Renal cortical epithelial cell (primary cell): Measurements from ENCODE around the gene XPO1. TPM values are rescaled to one million over a fixed set of nuclear protein-coding genes. Genes with fewer than 3 reads are reported as not detected.
A peak's percentile ranks its signal among the peaks of the same experiment; 100 is the strongest.
"Not testable (repeated sequence)": the region's sequence is repeated elsewhere in the genome, so short reads cannot be mapped to it uniquely, and the experiment has no call there.

Source experiments
- DNase-seq: peaks from one replicate; pipeline ENCODE4 v3.0.0-alpha.2; 2011; ENCODE audit warnings: low read depth
- total RNA-seq: library from RNA; depleted of rRNA; stranded (reverse); fragments of >200 nt; gene quantifications from 2 replicates; pipeline ENCODE4 v1.2.3, GENCODE V29; 2014

Gene XPO1, protein sequence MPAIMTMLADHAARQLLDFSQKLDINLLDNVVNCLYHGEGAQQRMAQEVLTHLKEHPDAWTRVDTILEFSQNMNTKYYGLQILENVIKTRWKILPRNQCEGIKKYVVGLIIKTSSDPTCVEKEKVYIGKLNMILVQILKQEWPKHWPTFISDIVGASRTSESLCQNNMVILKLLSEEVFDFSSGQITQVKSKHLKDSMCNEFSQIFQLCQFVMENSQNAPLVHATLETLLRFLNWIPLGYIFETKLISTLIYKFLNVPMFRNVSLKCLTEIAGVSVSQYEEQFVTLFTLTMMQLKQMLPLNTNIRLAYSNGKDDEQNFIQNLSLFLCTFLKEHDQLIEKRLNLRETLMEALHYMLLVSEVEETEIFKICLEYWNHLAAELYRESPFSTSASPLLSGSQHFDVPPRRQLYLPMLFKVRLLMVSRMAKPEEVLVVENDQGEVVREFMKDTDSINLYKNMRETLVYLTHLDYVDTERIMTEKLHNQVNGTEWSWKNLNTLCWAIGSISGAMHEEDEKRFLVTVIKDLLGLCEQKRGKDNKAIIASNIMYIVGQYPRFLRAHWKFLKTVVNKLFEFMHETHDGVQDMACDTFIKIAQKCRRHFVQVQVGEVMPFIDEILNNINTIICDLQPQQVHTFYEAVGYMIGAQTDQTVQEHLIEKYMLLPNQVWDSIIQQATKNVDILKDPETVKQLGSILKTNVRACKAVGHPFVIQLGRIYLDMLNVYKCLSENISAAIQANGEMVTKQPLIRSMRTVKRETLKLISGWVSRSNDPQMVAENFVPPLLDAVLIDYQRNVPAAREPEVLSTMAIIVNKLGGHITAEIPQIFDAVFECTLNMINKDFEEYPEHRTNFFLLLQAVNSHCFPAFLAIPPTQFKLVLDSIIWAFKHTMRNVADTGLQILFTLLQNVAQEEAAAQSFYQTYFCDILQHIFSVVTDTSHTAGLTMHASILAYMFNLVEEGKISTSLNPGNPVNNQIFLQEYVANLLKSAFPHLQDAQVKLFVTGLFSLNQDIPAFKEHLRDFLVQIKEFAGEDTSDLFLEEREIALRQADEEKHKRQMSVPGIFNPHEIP (N-terminal part only)
- 166 and 229 TPM in 2 replicates for total RNA-seq

DNA sequence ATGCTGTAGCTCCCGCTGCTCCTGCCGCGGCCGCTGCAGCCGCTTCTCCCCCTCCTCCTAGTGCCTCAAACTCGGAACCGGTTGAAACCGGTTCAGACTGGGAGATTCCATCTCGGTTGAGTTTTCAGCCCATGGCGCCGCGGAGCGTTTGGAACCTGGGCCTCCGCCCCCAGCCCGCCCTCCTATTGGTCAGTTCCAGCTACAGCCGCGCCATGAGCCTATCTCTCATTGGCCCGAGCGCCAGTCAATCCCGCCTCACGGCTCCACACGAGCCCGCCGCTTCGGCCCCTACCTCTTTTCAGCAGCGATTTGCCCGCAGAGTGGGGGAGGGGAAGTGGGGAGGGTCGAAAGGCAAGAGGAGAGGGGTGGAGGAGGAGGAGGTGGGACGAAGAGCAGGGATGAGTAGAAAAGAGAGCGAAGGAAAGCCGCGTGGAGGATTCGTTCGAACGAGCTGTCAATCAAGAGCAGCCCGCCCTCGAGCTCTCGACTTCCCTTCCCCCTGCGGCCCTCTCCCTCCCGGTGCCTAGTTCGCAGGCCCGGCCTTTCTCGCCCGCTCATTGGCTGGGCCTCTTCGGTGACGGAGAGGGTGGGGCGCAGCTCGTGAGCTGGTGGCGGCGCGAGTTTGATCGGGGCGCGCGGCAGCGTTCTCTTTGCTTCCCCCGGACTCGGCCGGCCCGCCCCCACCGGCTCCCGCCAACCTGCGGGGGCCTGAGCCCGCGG lies at the start of gene XPO1:
XPO1 (minus strand) TSS at position 157 of the 720 bp plus-strand sequence. CDS start 4,459 bp downstream, outside the sequence.
- DNase-seq: peak; percentile 97

DNA sequence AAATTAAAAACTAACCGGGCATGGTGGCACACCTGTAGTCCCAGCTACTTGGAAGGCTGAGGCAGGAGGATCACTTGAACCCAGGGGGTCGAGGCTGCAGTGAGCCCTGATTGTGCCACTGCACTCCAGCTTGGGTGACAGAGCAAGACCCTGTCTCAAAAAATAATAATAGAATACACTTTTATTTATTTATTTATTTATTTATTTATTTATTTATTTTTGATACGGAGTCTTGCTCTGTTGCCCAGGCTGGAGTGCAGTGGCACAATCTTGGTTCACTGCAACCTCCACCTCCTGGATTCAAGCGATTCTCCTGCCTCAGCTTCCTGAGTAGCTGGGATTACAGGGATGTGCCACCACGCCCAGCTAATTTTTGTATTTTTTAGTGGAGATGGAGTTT lies 48.8 kb upstream of the XPO1 start:
- not testable (repeated sequence) for DNase-seq

DNA sequence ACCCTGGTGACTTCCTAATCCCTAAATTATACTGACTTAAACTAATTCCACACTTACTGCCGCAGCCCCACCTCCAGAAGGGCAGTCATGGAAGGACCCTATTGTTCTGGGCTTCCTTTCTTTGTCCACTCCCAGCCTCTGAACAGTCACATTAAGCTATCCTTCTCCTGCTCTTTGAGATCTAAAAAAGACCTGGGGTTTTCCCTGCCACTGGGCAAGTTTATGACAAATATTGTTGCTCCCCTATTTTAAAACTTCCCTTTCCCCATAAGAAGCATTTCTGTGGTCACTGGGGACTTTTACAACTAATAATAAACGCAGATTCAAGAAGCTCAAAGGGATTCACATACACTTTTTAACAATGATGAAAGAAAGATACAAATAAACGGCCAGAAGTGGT lies 47.2 kb upstream of the XPO1 start:
- DNase-seq: no peak

DNA sequence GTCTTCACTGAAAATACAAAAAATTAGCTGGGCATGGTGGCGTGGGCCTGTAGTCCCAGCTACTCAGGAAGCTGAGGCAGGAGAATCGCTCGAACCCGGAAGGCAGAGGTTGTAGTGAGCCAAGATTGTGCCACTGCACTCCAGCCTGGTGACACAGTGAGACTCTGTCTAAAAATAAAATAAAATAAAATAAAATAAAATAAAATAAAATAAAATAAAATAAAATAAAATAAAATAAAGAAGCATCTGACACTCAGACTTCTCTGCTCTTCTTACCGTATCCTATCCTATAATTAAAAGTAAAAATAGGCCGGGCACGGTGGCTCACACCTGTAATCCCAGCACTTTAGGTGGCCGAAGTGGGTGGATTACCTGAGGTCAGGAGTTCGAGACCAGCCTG lies 46.2 kb upstream of the XPO1 start:
- not testable (repeated sequence) for DNase-seq

DNA sequence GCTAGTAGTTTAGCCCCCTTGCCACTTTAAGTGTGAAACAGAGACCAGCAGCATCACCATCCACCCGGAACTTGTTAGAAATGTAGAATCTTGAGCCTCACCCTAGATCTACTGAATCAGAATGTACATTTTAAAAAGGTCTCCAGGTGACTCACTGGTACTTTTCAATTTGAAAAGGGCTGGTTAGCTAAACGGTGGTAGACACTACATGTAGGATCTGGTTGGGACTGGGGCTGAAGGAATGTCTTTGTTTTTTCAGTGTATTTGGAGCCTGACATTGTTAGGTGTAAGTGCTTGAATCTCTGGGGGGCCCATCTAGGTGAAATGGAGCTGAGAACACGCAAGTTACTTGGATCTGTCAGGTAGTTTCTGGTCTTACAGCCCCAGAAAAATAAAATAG lies 44.0 kb upstream of the XPO1 start:
- peak; percentile 52 for DNase-seq

DNA sequence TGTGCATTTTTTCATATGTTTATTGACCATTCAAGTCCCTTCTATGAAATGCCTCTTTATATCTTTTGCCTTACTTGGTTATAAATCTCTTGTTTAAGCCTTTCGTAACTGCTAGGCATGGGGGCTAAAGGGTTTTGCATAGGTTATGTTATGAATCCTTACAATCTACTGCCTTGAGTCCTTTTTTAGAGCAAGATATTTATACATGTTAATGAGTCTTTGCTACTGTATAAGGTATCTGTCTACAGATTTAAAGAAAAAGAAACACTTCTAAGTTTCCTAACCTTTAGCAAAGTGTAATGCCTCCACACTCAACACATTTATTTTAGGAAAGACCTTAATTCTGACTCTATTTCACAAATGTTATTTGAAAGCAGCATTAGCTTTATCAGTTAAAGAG lies 43.6 kb upstream of the XPO1 start:
- no peak for DNase-seq

DNA sequence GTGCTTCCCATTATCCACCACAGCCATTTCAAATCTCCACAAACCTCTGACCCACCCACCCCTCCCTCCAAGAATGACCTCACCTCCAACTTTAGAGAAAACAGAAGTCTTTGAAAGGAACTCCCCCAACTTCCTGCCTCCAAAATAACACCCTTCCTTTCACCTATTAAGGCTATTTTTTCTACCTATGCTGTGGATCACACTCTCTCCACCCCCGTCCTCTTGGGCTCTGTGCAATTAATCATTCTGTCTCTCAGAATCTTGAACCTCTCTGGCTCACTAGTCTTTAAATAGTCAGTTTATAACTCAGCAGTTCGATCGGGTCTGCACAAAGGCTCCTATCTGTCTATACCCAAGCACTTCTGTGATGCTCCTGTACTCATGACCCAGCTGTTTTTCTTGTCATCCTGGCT lies 37.3 kb upstream of the XPO1 start:
- DNase-seq: peak; percentile 2

DNA sequence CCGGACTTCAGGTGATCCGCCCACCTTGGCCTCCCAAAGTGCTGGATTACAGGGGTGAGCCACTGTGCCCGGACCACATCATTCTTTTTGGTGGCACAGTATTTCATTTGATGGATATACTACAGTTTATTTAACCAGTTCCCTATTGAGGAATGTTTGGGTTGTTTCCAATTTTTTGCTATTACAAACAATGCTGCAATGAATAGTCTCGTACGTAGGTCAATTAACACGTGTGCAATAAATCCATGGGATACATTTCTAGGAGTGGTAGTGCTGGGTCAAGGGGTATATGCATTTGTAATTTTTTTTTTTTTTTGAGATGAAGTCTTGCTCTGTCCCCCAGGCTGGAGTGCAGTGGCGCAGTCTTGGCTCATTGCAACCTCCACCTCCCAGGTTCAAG lies 28.4 kb upstream of the XPO1 start:
- DNase-seq: no peak

DNA sequence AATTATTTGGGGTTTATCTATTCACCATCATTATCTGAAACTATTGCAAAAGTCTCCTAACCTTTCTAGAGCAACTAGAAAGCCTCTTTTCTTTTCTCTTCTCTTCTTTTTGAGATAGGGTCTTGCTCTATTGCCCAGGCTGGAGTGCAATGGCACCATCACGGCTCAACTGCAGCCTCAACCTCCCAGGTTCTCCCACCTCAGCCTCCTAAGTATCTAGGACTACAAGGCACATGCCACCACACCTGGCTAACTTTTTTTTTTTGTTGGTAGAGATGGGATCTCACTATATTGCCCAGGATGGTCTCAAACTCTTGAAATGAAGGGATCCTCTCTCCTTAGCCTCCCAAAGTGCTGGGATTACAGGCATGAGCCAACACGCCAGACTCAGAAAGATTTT lies 24.5 kb upstream of the XPO1 start:
- no peak for DNase-seq

DNA sequence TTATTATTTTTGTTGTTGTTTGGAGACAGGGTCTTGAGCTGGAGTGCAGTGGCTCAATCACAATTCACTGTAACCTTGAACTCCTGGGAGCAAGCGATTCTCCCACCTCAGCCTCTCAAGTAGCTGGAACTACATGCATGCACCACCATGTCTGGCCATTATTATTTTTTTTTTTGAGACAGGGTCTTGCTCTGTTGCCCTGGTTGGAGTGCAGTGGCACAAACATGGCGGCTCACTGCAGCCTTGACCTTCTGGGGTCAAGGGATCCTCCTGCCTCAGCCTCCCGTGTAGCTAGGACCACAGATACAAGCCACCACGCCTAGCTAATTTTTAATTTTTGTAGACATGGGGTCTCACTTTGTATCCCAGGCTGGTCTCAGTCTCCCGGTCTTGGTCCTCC lies 20.0 kb upstream of the XPO1 start:
- no peak for DNase-seq

DNA sequence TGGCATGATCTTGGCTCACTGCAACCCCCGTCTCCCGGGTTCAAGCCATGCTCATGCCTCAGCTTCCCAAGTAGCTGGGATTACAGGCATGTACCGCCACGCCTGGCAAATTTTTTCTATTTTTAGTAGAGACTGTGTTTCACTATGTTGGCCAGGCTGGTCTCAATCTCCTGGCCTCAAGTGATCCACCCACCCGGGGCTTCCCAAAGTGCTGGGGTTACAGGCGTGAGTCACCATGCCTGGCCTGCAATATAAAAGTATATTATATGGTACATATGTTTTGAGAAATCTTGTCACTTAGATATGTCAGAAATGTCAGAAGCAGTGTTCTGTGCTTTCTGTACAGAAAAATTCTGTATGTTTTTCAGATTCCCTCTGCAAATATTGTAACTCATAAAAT lies 19.2 kb upstream of the XPO1 start:
- no peak for DNase-seq

DNA sequence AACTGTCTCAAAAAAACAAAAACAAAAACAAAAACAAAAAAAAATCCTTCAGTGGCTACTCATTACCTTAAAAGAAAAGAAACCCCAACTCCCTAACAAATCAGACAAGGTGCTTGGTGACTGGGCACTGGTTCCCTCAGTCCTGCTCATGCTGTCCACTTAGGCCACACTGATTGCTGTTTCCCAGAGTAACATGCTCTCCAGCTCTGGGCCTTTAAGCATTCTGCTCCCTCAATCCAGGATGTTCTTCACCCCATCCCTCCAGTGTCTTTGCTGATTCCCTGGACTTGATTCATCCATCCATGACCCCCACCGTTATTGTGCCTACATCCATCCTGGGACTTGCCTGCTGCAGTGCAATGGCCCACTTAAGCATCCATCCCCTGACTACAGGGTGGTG lies 16.4 kb upstream of the XPO1 start:
- no peak for DNase-seq

DNA sequence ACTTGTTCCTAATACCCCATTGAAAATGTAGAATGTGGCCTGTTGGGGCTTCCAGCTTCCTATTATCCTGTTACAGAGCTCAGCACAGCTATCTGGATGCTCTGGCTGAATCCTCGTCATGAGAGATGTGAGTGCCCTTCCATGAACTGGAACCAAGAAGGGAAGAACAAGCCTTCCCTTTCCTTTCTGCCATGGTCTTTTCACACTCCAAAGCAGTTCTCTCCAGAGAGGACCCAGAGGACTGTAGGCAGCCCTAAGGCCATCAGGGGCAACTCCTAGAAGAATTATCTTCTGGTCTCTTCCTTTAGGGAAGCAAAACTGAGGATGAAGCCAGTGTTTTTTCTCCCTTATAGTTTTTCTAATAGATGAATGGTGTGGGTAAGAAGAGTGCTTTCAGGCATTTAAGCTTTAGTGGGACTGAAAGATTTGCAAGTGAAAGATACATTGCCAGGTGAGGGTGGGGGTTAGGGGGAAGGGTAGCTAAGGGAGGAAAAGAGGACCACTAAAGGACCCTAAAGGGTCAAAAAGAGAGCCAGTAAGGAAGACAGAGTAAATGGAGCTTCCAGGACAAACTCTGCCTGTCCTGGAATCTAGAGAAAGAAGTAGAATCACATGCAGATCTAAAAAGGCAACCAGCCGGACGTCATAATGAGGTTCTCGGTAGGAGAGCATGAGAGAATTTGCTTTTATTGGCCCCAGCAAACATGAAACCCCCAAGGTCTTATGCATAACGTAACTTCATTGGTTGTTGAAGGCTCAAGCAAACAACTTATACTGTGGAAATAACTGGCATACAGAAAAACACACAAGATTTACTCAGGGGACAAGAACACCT lies 12.4 kb upstream of the XPO1 start:
- DNase-seq: no peak

DNA sequence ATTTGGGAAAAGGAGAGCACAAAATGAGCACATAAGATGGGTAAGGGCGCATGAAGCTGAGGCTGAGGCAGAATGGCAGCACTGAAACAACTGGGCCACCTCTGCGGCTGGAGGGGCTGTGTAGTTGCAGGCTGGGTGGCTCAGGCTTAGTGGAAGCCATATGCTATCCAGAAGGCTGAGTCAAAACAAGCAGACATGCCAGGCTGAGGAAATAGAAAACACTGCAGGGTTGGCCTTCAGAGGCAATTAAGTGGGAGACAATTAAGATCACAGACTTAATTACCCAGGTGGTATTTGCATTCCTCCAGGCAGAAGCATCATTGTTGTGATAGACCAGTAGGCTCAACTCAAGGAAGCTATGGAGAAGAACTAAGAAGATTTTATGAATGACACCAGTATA lies 11.4 kb upstream of the XPO1 start:
- no peak for DNase-seq

DNA sequence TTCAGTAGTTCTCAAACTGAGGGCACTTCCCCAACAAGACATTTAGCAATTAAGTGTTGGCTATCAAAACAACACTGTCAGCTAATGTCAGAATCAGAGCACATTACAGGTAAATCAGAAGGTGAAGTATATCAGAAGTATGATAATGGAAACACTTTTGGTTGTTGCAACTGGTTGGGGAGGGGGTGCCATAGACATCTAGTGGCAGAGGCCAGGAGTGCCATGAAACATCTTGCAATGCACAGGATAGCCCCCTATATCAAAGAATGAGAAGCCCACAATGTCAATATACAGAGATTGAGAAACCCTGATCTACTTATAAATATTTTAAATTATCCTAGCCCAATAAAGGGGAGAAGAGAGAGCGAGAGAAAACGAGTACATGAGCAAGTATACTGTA lies 4.9 kb upstream of the XPO1 start:
- DNase-seq: no peak

DNA sequence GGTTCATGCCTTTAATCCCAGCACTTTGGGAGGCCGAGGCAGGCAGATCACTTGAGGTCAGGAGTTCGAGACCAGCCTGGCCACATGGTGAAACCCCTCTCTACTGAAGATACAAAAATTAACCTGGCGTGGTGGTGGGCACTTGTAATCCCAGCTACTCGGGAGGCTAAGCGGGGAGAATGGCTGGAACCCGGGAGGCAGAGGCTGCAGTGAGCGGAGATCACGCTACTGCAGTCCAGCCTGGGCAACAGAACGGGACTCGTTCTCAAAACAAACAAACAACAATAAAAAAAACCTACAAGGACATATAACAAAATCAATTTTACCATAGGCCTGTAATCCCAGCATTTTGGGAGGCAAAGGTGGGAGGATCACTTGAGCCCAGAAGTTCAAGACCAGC lies 2.0 kb upstream of the XPO1 start:
- DNase-seq: not testable (repeated sequence)

DNA sequence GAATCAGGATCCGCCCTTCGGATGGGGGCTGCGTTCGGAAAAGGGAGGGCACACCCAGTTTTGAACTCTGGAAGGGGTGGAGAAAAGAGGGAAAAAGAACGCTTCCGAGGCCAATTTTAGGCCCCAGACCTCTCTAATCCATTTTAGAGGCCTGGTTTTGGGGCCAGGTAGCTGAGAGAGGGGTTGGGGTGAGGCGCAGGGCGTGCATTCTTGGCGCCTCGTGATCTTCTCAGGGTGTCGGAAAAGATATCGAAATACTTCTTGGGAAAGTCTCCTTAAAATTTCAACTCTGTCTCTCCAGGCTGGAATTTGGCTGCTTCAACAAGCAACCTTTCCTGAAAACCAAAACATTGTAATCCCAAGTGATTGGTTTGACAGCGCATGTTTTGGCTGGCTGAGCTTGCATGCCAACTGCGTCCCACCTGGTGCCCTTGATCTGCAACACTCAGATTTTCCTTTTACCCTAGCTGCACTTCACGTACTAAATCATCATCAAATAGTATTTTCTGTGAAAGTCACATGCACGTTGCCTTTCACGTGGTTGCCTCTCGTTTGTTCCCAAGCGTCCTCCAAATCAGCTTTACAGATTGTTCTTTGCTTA lies 864 bp upstream of the XPO1 start:
- peak; percentile 41 for DNase-seq

DNA sequence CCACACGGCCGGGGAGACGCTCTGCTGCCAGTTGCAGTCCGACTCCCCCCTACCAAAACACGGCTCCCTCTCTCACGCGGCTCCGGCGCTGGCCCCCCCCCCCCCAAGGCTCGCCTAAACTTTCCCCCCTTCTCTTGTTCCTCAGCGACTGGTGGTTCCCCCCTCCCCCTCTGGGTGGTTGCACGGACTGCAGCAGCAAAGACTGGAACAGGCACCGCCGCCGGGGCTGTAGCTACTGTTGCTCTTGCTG lies 281 bp downstream of the XPO1 start:
- DNase-seq: no peak

DNA sequence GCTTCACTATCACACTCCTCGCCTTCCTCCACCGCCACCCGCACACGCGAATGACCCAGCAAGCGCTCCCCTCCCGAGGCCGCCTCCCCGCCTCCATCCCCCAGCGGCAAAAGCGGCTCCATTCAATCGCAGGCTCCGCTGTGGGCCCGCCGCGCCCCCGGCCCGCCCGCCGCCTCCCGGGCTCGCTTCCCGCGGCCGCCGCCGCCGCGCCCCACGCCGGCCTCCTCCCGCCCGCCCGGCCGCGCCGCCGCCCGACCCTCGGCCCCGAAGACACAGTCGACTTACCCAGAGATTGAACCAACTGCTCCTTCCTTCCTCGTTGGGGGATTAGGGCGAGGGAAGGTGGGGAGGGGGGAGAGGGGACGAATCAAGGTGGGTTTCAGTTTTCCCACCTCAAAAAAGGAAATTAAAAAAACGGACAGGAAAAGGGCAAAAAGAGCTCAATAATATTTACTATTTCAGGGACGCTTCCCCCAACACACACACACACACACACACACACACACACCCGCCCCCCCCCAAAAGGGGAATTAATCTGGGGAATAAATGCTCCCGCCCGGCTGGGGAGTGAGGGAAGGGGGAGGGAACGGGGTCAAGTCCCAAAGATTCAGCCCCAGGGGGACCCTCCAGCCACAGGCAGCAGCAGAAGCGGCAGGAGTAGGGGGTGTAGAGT lies 743 bp downstream of the XPO1 start:
- DNase-seq: no peak

DNA sequence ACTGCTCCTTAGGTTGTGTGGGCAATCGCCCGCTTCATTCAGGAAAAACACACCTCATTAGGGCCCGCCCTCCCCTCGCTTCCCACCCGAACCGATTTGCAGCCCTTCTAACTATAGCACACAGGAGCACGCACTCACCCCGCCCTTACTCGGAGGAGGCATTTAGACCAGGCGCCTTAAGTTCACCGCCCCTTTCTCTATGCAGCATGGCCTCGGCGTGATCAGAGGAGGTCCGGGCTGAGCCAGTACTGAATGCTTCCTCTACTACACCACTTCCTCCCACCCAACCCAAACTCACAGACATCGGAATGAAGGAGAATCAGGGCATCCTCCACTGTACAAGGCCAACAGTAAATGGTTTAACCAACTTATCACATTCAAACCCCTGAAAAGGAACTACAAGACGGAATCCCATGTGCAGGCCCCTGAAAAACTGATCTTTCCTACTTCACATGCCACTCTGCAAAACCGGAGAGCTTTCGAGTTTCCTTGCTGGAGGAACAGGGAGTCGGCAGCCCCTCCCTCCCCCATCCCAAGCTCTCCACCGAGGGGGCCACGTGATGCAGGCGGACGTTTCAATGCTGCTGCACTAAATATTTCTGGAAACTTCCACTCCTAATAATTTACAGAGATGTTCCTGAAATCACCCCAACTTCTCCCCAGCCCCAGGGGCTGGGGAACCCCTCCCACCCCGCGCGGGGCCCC lies 1.4 kb downstream of the XPO1 start:
- DNase-seq: peak; percentile 86
